ENCODE data around the gene RNF183. TPM values are rescaled to one million over a fixed set of nuclear protein-coding genes. Genes with fewer than 3 reads are reported as not detected.

The RNF183 gene
- total and polyA plus RNA-seq, 9 of the 15 experiments (the other 6 are each of a cell fraction or from before 2014, with no cell fraction given) = 0.04 to 2.0 (median 0.16) TPM; not detected in 5

DNA sequence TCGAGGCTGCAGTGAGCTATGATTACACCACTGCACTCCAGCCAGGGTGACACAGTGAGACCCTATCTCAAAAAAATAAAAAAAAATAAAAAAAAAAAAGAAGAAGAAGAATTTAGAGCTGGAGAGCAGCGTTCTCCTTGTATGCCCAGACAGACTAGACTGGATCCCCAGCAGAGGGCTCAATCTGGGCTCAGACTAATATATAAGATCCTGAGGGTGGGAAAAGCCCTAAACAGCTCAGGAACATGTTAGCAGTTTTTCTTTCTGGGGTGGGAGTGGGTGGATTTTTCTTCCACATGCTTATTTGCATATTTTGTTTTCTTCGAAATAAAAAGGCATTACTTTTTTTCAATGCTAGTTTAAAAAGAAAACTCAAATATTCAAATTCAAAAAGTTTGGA lies 45.3 kb upstream of the RNF183 start:
- Histone ChIP-seq H3K27me3 (ENCODE audit: control insufficient read depth in 2 of 2, insufficient read depth in 2 of 2, low read length in 2 of 2) (0 out of 5 replicates have a peak, but pooled peaks cover 0 to 2% of the 10 kb centered on the region in 2 experiments), H3K27ac (ENCODE audit: extremely low read depth, low read depth, low read length) (no peak overlapping the region), H3K4me3 (no peak overlapping the region), H2AFZ (ENCODE audit: low read depth, low read length) (no peak overlapping the region), H3K9me3 (replicated peaks; ENCODE audit: control insufficient read depth, insufficient read depth, low read depth, low read length) (no peaks in the 10 kb centered on the region), H3K9me1 (ENCODE audit: control insufficient read depth, insufficient read depth, low read length) (no peaks in the 10 kb centered on the region), H3K36me3 (ENCODE audit: control insufficient read depth, insufficient read depth, low read length) (no peaks in the 10 kb centered on the region), H3K4me2 (ENCODE audit: insufficient read depth, low read length) (no peak overlapping the region), H4K20me1 (replicated peaks; ENCODE audit: control insufficient read depth, insufficient read depth, low read length) (no peaks in the 10 kb centered on the region), H3K79me2 (ENCODE audit: control insufficient read depth, insufficient read depth, low read length) (no peaks in the 10 kb centered on the region), H3K4me1 (replicated peaks in 1 of 2; ENCODE audit: control insufficient read depth in 2 of 2, insufficient read depth in 2 of 2, low read length in 2 of 2) (peaks cover 9 to 15% of the 10 kb centered on the region in 2 experiments; a peak in 4 of 5 replicates), H3K9ac (ENCODE audit: insufficient read depth in 1 of 2, low read depth in 2 of 2, low read length in 2 of 2) (no peak overlapping the region)
- no peak for TF ChIP-seq ZNF778 (CRISPR knock-in tag; IDR thresholded peaks at IDR 0.05)
- no peak for TF ChIP-seq ZKSCAN1 (IDR thresholded peaks at IDR 0.05; ENCODE audit: low read depth, low read length)
- TF ChIP-seq, protein P1, sequence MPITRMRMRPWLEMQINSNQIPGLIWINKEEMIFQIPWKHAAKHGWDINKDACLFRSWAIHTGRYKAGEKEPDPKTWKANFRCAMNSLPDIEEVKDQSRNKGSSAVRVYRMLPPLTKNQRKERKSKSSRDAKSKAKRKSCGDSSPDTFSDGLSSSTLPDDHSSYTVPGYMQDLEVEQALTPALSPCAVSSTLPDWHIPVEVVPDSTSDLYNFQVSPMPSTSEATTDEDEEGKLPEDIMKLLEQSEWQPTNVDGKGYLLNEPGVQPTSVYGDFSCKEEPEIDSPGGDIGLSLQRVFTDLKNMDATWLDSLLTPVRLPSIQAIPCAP (CRISPR knock-in tag; IDR thresholded peaks at IDR 0.05; ENCODE audit: borderline replicate concordance) = no peak
- no peak for TF ChIP-seq TAL1 (IDR thresholded peaks at IDR 0.05)
- TF ChIP-seq SMARCC2 (IDR thresholded peaks at IDR 0.05; ENCODE audit: low read depth) = no peak
- TF ChIP-seq, protein P2, sequence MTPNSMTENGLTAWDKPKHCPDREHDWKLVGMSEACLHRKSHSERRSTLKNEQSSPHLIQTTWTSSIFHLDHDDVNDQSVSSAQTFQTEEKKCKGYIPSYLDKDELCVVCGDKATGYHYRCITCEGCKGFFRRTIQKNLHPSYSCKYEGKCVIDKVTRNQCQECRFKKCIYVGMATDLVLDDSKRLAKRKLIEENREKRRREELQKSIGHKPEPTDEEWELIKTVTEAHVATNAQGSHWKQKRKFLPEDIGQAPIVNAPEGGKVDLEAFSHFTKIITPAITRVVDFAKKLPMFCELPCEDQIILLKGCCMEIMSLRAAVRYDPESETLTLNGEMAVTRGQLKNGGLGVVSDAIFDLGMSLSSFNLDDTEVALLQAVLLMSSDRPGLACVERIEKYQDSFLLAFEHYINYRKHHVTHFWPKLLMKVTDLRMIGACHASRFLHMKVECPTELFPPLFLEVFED (CRISPR knock-in tag; conservative IDR thresholded peaks at IDR 0.05) = no peak
- 49% methylated on average over 3 of the region's 3 CpGs for WGBS (ENCODE audit: insufficient coverage, low coverage, missing lambda C conversion rate)
- ATAC-seq (no peak), DNase-seq (ENCODE audit: extremely low read depth in 1 of 4, low spot score in 3 of 4) (no peak), FAIRE-seq (no peak)
- in situ Hi-C loops (cut with MboI) (no loop called here), intact Hi-C loops (cut with micrococcal nuclease) (no loop called here)
- BruUV-seq (replicated peaks) = no TSS peak
- ChIA-PET CTCF (ENCODE audit: low intra/inter-chr PET ratio) (no interaction called here), POLR2A (interaction anchor here (0.6 to 2.4 kb wide), 5 partner anchors 8 to 1034 kb away, joined by 3 to 12 read pairs (median 4); partner anchors contain the start of genes ALAD, C9orf43, POLE3 and WDR31)
